Activated CD8-positive, alpha-beta memory T cell treated with anti-CD3 and anti-CD28 coated beads, Interleukin-2, amount 50 U/mL, for 24 hours (primary cell): ENCODE results near the gene ROBO2.

Source experiments
- DNase-seq: peaks from one replicate; pipeline ENCODE4 v3.0.0-alpha.2; 2020; ENCODE audit errors: extremely low read depth

Gene ROBO2

GRCh38 chr3:77500721-77501120 lies 460.8 kb downstream of the ROBO2 start:
- no peak for DNase-seq

- DNase-seq = no peak
These were observed 466.5 kb downstream of the ROBO2 start for GRCh38 chr3:77506384-77506783.

GRCh38 chr3:77513542-77513941 lies 473.6 kb downstream of the ROBO2 start:
- DNase-seq = no peak

DNA sequence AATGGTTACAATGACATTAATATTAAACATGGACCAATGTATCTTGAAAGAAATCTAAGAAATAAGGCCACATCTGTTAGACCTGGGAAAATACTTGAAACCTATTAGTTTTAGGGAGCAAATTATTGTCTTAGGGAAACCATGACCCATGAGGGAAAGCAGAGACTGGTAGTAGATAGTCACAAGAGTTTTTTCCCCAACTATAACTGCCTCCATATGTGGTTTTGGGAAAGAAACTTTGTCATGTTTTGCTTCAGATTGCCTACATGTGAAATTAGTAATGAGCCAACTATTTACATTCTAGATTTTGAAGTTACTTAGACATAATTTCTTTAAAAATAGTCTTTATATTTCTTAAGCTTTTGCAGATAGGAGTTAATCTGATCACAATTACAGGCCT lies 474.9 kb downstream of the ROBO2 start:
- no peak for DNase-seq

DNA sequence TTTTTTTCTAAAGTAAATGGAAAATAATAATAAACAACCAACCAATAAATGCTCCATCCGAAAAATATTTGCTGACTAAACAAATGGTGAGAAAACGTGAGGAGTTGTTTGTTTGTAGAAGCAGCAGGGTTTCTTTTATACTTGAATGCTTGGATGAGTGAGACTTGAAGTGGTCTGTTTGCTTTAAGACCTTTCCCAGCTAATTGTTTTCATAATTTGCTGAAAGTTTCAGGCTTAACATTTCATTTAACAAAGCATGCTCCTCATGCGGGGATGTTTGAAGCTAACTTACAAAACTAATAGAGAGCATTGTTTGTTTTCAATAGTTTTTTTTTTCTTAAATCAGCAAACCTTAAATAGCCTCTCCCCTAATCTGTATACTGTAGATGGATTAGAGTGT lies 484.6 kb downstream of the ROBO2 start:
- no peak for DNase-seq

- DNase-seq = no peak
These were observed 485.2 kb downstream of the ROBO2 start for GRCh38 chr3:77524946-77525682.

DNA sequence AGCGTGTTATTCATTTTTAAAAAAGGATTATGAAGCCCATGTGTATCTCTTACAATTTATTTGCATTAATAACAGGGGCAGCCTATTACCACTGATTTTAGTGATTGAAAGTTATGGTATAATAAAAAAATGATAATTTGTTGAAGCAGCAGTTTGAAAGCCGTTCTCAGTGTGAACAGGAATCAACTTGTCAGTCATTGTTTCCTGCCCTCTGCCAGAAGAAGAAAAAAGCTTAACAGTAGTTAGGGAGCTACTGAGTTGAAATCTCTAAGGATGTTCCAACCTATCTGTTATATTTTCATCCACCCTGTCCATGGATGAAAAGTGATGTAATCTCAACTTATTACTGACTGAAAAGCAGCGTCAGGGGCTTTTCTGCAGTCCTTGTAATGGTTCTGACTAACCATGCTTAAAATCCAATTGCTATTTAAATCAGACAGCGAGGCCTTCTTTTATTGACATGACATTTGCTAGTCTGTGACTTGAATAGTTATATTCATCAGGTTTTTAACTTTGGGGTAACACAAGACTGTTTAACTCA lies 486.7 kb downstream of the ROBO2 start:
- DNase-seq = no peak

DNA sequence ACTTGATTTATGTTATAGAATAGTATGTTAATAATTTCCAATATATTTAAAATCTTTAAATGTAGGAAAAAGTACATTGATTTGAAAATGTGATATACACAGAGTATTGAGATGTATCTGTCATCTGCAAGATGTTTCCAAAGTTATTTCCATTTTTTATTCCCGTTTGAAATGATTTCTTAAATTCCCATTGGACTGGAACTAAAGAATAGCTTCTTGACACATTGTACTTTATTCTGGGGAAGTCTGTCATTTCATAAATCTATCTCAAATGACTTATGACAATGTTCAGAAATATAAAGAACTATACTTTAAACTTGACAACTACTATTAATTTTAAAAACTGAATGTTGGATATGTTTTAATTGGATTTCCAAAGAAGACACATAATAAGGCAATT lies 489.6 kb downstream of the ROBO2 start:
- no peak for DNase-seq

GRCh38 chr3:77530870-77531269 lies 491.0 kb downstream of the ROBO2 start:
- no peak for DNase-seq

- no peak for DNase-seq
These were observed 495.2 kb downstream of the ROBO2 start for GRCh38 chr3:77535116-77535515.

GRCh38 chr3:77536038-77536775 lies 496.3 kb downstream of the ROBO2 start:
- no peak for DNase-seq

- no peak for DNase-seq
These were observed 499.1 kb downstream of the ROBO2 start for GRCh38 chr3:77539014-77539413.

GRCh38 chr3:77539677-77540076 lies 499.8 kb downstream of the ROBO2 start:
- DNase-seq = no peak

DNA sequence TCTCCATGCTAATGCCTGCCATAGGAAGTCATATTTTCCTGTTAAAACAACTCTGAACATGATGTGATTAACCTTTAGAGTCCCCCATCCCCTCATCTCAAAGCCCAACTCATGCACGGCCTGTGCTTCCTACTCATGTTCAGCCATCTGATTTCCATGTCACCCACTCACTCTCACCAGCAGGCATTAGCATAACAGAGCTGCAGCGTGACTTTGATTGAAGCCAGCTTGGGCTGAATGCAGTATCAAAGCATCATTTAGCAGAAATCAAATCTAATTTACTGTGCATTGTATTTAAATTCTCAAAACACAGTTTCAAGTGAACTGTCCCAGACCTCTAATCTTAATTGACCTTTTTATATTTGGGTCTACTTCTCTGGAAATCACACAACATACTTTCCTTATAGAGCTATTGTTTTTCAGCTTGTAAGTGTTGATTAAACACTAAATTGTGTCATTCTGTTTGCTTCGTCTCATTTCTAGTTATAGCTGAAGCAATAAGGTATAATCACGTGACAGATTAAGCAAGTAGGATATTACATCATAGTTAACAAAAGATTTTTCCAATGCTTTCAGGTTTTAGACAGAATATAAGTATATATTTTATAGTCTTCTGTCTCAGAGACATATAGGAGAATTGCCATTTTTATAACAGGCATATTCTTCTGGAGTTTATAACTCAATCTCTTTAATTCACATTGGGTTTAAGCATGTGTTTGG lies 501.5 kb downstream of the ROBO2 start:
- DNase-seq = no peak

- no peak for DNase-seq
These were observed 506.3 kb downstream of the ROBO2 start for GRCh38 chr3:77546246-77546645.

DNA sequence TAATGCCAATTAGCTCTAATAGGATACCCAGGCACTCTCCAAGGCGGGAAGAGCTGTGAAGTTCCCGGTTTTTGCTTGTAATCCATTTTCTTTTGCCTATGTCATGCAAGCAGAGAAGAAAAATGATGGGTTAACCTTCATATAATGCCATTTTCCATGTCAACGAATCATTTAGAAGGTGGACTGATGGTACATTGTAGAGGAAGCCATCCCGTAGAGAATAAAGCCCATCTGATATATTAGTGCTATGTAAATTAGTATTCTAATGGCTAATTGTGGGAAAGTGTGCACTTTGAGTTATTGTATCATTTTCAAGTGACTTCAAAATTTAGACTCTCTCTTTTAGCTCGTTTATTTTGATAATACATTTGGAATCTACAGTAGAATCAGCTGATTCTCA lies 509.1 kb downstream of the ROBO2 start:
- no peak for DNase-seq

GRCh38 chr3:77553240-77553639 lies 513.3 kb downstream of the ROBO2 start:
- no peak for DNase-seq

DNA sequence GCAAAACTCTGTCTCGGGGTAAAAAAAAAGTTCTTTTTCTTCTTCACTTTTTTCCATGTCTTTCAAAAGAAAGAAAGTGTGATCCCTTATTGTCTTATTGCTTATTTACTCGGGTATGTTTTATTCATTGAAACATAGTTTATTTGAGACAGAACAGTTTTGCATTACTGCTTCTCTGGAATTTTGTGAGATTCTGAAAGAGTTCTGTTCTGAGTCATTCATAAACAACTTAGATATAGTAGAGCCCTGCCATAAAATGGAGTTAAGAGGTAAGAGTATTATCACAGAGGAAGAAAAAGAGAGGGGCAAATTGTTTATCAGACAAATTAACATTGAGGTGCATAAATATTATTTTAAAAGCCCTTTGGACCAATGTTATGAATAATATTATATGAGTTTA lies 522.2 kb downstream of the ROBO2 start:
- DNase-seq = no peak

DNA sequence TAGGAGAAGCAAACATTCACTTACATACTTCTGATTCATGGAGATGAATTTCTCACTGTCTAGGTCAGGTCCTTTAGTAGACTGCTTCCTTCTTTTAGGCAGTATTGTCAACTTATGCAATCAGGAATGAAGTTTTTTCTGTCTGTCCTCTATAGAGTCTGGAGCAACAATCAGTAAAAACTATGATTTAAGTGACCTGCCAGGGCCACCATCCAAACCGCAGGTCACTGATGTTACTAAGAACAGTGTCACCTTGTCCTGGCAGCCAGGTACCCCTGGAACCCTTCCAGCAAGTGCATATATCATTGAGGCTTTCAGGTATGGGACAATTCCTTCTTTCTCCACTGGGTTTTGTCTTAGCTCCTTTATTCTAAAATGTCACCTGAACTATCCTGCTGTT lies 523.1 kb downstream of the ROBO2 start:
- no peak for DNase-seq

GRCh38 chr3:77566055-77566454 lies 526.2 kb downstream of the ROBO2 start:
- no peak for DNase-seq

DNA sequence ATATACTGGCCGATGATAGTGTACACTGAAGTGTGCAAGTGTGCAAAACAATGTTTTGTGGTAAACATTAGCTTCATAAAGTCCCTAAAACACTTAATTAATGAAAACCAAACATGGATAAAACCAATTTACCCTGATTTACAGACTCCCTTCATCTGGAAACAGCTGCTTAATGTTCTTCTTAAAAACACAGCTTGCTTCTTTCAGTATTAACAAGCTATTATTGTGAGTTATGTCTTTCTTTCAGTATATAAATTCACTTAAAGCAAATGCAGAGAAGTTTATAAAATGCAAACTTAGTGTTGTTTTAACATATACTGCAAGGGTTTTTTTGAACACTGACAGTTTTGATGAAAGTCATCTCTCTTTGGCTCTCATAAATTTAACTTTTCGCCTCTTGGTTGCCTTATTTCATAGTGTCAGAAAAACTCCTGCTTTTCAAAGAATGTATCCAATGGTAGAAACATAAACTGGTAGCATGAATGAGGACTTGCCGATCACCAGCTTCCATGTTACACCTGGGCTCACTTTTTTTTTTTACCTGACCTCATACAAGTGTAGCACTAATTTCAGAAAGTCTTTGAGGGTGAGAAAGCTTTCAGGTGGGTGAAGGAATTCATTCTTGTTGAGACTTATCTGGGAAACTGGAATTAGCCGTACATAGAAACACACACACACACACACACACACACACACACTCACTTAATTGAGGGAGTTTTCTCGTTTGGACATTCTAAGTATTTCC lies 532.2 kb downstream of the ROBO2 start:
- DNase-seq = no peak

DNA sequence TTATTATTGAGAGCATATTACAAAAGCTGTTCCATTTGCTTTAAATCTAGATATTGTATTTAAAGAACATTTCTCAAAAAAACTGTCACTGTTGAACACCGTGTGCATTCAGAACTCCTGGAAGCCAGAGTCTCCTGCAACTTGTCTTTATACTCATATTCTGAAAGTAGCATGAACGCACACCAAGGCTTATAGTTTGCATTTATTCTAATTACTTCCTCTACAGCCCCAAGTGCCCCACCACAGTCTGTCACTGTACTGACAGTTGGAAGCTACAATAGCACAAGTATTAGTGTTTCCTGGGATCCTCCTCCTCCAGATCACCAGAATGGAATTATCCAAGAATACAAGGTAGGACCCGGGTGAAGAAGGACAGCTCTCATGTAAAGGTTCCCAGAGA lies 537.4 kb downstream of the ROBO2 start:
- no peak for DNase-seq
